HG03575 (cell line): ENCODE data around the gene DCAF16.
A peak's percentile ranks its signal among the peaks of the same experiment; 100 is the strongest.
"Not testable (repeated sequence)": the region's sequence is repeated elsewhere in the genome, so short reads cannot be mapped to it uniquely, and the experiment has no call there.

Experiments
- ATAC-seq: cut with Tn5 transposase; IDR thresholded peaks from one replicate; pipeline ENCODE4 v1.9.1; 2021; ENCODE audit not compliant: unreplicated experiment, insufficient number of reproducible peaks, low FRiP score; ENCODE audit errors: extremely low read depth

The DCAF16 gene

GRCh38 chr4:17810260-17811077 lies at the start of gene DCAF16, which contains the start of gene NCAPG:
TSS of gene DCAF16 (minus strand) at chr4:17810757. CDS start at chr4:17804141, 6,616 bp downstream.
TSS of gene NCAPG (plus strand) at chr4:17810979. CDS start at chr4:17811078, 99 bp downstream.
- ATAC-seq: peak; percentile 67

GRCh38 chr4:17859793-17860406 lies 49.3 kb upstream of the DCAF16 start:
- no peak for ATAC-seq

DNA sequence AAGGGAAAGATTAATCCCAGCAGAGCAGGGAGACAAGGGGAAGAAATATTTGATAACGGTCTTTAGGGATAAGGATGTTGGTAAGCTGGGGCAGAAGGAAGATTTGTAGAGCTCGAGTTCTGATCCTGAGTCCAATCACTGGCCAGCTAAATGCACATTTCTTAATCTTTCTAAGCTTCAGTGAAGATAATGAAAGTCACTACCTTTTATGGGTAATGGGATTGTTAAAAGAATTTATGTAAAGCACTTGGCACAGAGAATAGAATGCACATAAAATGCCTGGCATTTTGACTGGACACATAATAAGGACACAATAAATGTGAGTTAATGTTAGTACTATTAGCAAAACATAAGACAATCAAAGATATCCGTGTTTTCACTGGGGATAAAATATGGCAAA lies 43.5 kb upstream of the DCAF16 start:
- ATAC-seq: no peak

GRCh38 chr4:17851959-17852358 lies 41.4 kb upstream of the DCAF16 start:
- ATAC-seq: no peak

GRCh38 chr4:17850295-17850694 lies 39.7 kb upstream of the DCAF16 start:
- not testable (repeated sequence) for ATAC-seq

- ATAC-seq: no peak
Measured at GRCh38 chr4:17846266-17846665, 35.7 kb upstream of the DCAF16 start.

- ATAC-seq: no peak
Measured at GRCh38 chr4:17823871-17824669, 13.5 kb upstream of the DCAF16 start.

DNA sequence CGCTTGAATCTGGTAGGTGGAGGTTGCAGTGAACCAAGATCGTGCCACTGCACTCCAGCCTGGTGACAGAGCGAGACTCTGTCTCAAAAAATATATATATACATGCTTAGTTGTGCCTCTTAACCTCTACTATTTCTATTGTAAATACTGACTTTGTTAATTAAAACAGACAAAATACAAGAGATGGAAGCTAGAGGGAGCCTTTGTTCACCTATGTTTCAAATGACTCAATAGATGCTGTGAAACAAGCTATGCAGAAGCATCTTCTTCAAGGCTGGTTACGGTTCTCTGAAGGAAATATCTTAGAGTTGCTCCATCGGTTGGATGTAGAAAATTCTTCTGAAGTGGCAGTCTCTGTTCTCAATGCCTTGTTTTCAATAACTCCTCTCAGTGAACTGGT lies 6.5 kb upstream of the DCAF16 start:
- ATAC-seq: peak; percentile 77

DNA sequence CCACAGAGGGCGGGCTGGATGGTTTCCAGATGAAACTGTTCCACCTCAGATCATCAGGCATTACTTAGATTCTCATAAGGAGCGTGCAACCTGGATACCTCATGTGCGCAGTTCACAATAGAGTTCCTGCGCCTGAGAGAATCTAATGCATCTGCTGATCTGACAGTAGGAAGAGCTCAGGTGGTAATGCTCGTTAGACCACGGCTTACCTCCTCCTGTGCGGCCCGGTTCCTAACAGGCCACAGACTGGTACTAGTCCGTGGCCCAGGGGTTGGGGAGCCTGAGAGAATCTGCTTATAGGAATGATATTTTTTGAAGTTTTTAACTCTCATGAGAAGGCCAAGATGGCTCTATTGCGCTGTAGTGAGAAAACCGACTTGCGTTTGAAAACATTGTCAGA lies 5.6 kb upstream of the DCAF16 start:
- no peak for ATAC-seq

DNA sequence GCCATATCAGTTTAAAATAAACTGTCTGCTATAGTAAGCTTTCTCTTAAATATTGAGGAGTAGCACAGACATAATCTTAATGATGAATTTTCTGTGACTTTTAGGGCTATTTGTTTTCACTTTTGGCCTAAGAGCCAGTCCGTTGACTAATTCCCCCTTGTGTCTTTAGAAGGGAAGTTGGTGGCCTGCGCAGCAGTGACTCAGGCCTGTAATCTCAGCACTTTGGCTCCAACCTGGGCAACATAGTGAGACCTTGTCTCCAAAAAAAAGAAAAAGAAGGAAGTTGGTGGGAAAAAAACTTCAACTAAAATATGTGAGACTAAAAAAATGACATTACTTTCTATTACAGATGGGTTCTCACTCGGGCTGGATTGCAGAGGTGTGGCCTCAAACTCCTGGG lies 3.6 kb upstream of the DCAF16 start:
- ATAC-seq: no peak

GRCh38 chr4:17812801-17813200 lies 2.2 kb upstream of the DCAF16 start:
- ATAC-seq: no peak

GRCh38 chr4:17812125-17812524 lies 1.6 kb upstream of the DCAF16 start:
- no peak for ATAC-seq

DNA sequence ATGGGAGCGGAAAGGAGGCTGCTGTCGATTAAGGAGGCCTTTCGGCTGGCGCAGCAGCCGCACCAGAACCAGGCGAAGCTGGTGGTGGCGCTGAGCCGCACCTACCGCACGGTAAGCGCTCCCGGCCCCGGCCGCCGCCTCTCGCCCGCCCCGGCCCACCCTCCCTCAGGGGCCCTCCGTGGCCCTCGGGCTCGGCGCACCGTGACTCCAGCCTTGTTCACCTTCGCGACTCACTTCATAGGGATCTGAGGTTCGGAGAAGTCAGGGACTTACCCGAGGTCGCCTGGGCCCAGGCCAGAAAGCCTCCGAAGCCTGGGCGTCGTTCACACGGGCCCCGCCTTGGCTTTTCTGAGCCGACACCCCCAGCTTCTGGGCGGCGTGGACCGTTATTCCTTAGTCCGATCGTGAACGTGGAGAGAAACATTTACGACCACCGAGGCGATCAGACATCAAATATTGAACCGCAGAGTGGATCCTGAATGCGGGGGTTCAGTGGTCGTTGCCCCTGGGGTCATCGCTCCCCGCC lies 584 bp upstream of the DCAF16 start:
- ATAC-seq: no peak

DNA sequence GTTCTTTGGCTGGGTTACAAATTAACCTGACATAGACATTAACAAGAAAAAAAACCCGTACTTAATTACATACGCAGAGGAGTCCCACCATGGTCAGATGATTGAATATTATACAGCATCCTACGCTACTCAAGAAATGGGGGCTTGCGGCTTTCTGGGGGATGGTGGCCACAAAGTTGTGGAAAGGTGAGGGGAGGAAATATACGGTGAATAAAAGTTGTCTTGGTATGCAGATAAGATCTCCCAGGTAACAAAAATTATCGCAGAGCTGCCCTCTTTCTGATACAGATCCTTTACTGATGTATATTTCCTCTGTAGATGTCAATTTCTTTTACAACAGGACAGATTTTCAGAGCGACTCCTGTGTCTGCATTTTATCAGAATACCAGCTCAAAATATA lies 890 bp downstream of the DCAF16 start:
- ATAC-seq: no peak

DNA sequence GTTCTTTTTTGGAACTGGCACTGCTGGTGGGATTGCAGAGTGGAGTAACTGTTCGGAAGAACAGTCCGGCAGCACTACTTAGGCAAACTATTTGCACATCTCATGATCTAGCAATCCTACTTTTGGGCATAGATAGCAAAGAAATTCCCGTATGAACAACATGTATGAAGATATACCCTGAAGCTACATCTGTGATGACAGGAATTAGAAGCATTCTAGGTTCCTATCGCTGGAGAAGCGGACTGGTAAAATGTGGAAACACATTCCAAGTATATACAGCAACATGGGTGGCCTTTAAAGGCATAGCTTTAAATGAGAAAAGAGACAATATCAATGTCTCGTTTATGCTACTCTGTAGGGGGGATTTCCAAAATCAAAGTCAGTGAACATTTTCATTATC lies 3.1 kb downstream of the DCAF16 start:
- no peak for ATAC-seq

DNA sequence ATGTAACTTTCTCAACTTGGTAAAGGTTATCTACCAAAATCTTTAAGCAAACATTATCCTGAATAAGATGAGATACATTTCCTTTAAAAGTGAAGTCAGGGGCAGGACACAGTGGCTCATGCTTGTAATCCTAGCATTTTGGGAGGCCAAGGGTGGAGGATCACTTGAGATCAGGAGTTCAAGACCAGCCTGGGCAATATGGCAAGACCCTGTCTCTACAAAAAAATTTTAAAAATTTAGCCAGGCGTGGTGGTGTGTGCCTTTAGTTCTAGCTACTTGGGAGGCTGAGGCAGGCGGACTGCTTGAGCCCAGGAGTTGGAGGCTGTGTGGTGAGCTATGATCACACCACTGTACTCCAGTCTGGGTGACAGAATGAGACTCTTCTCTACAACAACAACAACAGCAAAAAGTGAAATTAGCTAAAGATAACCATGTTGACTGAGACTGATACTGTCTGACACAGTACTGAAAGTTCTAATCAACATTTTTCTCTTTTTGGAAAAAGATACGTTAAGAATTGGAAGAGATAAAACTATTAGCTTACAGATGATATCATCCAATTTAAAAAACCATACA lies 4.9 kb downstream of the DCAF16 start:
- no peak for ATAC-seq

- no peak for ATAC-seq
Measured at GRCh38 chr4:17797808-17798207, 12.7 kb downstream of the DCAF16 start.

GRCh38 chr4:17794730-17795129 lies 15.8 kb downstream of the DCAF16 start:
- no peak for ATAC-seq

DNA sequence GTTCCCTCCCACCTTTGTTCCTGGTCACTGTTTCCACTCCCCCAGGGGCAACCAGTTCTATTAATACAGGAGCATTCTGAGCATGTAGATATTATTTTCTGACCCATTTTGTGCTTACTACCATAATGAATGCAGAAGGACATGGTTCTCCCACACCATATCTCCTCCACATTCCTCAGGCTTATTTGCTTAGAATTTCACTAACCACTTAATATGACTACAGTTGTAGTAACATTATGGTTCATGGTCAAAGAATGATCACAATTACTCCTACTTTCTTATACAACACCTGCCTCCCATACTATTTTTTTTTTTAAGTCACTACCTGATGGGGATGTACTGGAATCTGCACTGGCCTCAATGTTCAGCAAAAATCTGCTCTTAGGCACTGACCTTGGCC lies 21.6 kb downstream of the DCAF16 start:
- ATAC-seq: no peak
